Stomach (tissue), 9 donors: Measurements from ENCODE around the gene GTF2A1L. TPM values are rescaled to one million over a fixed set of nuclear protein-coding genes. Genes with fewer than 3 reads are reported as not detected.
"Not testable (repeated sequence)": the region's sequence is repeated elsewhere in the genome, so short reads cannot be mapped to it uniquely, and the experiment has no call there.

ENCODE experiments used
- DNase-seq, 2 donors: peaks; one replicate each; pipeline versions ENCODE4 v3.0.0 to v3.0.0-alpha.2; 2013 to 2019
- H3K27ac ChIP-seq, 5 donors: fragments of 200-600 bp in 4 of 5; sonication (generic) in 4 of 5; one replicate each; pipeline ENCODE4 v1.5.1; 2013 to 2019; ENCODE audit warnings: mild to moderate bottlenecking in 1 of 5, moderate library complexity in 1 of 5
- H3K27me3 ChIP-seq, 3 donors: fragments of 200-600 bp; sonication (generic); one replicate each; pipeline ENCODE4 v1.5.1; 2017 to 2019; ENCODE audit warnings: mixed run types in 1 of 3
- H3K36me3 ChIP-seq, 4 donors: fragments of 200-600 bp; sonication (generic); 1 replicate in 3 of 4; 2 replicates in 1 of 4; pipeline ENCODE4 v1.5.1; 2016 to 2019
- H3K4me1 ChIP-seq, 4 donors: fragments of 200-600 bp; sonication (generic); one replicate each; pipeline ENCODE4 v1.5.1; 2016 to 2019
- H3K4me3 ChIP-seq, 4 donors: fragments of 200-600 bp; sonication (generic) in 3 of 4; one replicate each; pipeline ENCODE4 v1.5.1; 2016 to 2019; ENCODE audit warnings: mild to moderate bottlenecking in 1 of 4
- H3K9me3 ChIP-seq, 4 donors: fragments of 200-600 bp; sonication (generic); one replicate each; pipeline ENCODE4 v1.5.1; 2016 to 2019
- CTCF ChIP-seq, 7 experiments: fragments of 450-650 bp in 4 of 7; fragments of 200-600 bp in 3 of 7; sonication (generic) in 3 of 7; IDR thresholded peaks; one replicate each; pipeline ENCODE4 v1.5.1; 2016 to 2019; ENCODE audit warnings: antibody characterized with exemption in 7 of 7, control low read depth in 2 of 7, mild to moderate bottlenecking in 1 of 7
- EP300 ChIP-seq: sonication (generic); formaldehyde crosslinking; IDR thresholded peaks from one replicate; pipeline ENCODE4 v1.6.1; 2017; ENCODE audit warnings: antibody characterized with exemption
- POLR2A ChIP-seq, 4 donors: fragments of 450-650 bp; IDR thresholded peaks; one replicate each; pipeline ENCODE4 v1.6.1; 2016; ENCODE audit warnings: antibody characterized with exemption in 4 of 4, control low read depth in 2 of 4, mild to moderate bottlenecking in 1 of 4, moderate library complexity in 1 of 4
- POLR2AphosphoS5 ChIP-seq, 3 donors: sonication (generic); formaldehyde crosslinking; IDR thresholded peaks; one replicate each; pipeline ENCODE4 v1.6.1; 2016; ENCODE audit warnings: antibody characterized with exemption in 3 of 3
- WGBS, 5 donors: extraction: QIAGEN DNeasy Blood & Tissue Kit in 3 of 5; methylation state at CpG; one replicate each; pipeline versions ENCODE4 v1.1.5 to v1.1.7; 2013 to 2018; 5-methylcytosine and 5-hydroxymethylcytosine counted together
- intact Hi-C: fragments of 100-400 bp; cut with DNase I; formaldehyde crosslinking; loops from one replicate; pipeline ENCODE4 v1.15.1; 2023; ENCODE audit warnings: low total_unique reads
- polyA plus RNA-seq, 3 donors: library from polyadenylated mRNA; stranded (reverse); fragments of 200-250 nt; gene quantifications; one replicate each; pipeline ENCODE4 v1.2.3, GENCODE V29; 2013
- total RNA-seq, 5 donors: library from RNA; depleted of rRNA; stranded (reverse); fragments of >200 nt; gene quantifications; one replicate each; pipeline versions ENCODE4 v1.1.0 to v1.2.3, GENCODE V29; 2014 to 2016
- donor health status: healthy with polysubstance abuse.
- donor health status: Bipolar disorder and iron deficiency.
- donor health status: healthy.

Gene GTF2A1L
- total and polyA plus RNA-seq, 8 donors, result 1.8 to 306 (median 5.7) TPM; not detected in 2

DNA sequence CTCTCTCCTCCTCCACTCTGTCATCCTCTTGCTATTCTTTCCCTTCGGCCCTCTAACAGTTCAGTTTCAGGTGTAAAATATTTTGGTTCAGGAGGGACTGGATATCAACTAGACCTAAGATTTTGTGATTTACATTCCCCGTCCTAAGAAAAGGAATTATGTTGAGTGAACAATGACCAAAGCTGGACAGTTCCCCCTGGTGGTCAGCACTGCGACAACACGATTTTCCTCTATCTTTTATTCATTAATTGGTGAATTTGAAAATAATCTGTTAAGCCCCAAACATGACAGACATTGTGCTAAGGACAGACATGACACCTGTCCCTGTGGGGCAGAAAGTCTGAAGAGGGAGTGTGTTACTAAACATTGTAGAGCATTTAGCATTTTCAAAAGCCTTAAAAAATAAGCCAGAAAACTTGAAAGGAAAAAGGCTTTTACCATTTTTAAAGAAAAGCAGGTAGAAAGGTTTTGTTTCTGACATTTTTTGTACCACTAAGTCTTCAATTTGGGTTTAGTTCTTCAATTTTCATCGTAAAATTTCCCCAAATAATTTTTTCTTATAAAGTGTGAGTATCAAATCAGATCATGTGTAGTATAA lies 28.4 kb upstream of the GTF2A1L start:
- Histone ChIP-seq H3K36me3 (peaks cover 0 to 14% (median 11%) of the 10 kb centered on the region in 4 donors), H3K27ac (no peak overlapping the region)
- DNase-seq, result peak in 1 of 2 donors; percentile 75

GRCh38 chr2:48590017-48590416 lies 27.6 kb upstream of the GTF2A1L start:
- no peak overlapping the region for H3K4me3 ChIP-seq
- TF ChIP-seq POLR2A (IDR thresholded peaks at IDR 0.05), result no peak
- no peak for TF ChIP-seq POLR2AphosphoS5 (IDR thresholded peaks at IDR 0.05)
- no peak for TF ChIP-seq EP300
- no peak for TF ChIP-seq CTCF (IDR thresholded peaks at IDR 0.05)
- no peak overlapping the region for H3K27ac ChIP-seq
- DNase-seq, result no peak
- WGBS, 5 donors, result 59 to 71% (median 59%) methylated on average over 1 of the region's 1 CpG
- peaks cover 0 to 18% (median 10%) of the 10 kb centered on the region in 4 donors for H3K36me3 ChIP-seq
- no peaks in the 10 kb centered on the region for H3K27me3 ChIP-seq
- intact Hi-C loops, result no loop called here
- no peaks in the 10 kb centered on the region for H3K9me3 ChIP-seq
- peaks cover 0 to 21% (median 5%) of the 10 kb centered on the region in 4 donors for H3K4me1 ChIP-seq

More for the DNA sequence above, 28.4 kb upstream of the GTF2A1L start:
- no peak overlapping the region for H3K4me3 ChIP-seq
- no peak for TF ChIP-seq POLR2A (IDR thresholded peaks at IDR 0.05)
- no peak for TF ChIP-seq EP300
- TF ChIP-seq CTCF (IDR thresholded peaks at IDR 0.05), result peak in 5 of 7 experiments; percentile 6 to 56 (median 49)
- no peak for TF ChIP-seq POLR2AphosphoS5 (IDR thresholded peaks at IDR 0.05)
- intact Hi-C loops, result no loop called here
- WGBS, 5 donors, result 24 to 40% (median 26%) methylated on average over 5 of the region's 5 CpGs
- no peaks in the 10 kb centered on the region for H3K27me3 ChIP-seq
- no peaks in the 10 kb centered on the region for H3K9me3 ChIP-seq
- H3K4me1 ChIP-seq, result peaks cover 0 to 23% (median 5%) of the 10 kb centered on the region in 4 donors

DNA sequence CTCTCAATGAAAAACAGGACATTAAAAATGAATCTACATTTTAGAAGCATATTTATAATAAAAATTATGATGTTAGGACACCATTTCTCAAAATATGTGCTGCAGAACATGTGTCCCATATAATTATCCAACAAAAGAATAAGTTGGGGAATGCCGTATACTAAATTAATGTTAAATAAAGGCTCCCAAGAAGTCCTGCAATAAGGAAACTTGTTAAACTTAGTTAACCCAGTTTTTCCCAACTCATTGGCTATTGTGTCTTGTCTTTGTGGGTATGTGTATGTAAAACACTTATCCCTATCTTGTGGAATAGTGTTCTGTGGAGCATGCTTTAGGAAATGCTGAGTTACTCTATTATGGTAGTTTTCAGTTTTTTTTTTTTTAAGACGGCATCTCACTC lies 25.6 kb upstream of the GTF2A1L start:
- 87 to 99% (median 91%) methylated on average over 2 of the region's 2 CpGs for WGBS, 5 donors
- no peak for TF ChIP-seq EP300
- no peak for TF ChIP-seq POLR2A (IDR thresholded peaks at IDR 0.05)
- TF ChIP-seq POLR2AphosphoS5 (IDR thresholded peaks at IDR 0.05), result no peak
- no peak for TF ChIP-seq CTCF (IDR thresholded peaks at IDR 0.05)
- H3K9me3 ChIP-seq, result no peaks in the 10 kb centered on the region
- peaks cover 0 to 30% (median 16%) of the 10 kb centered on the region in 4 donors for H3K36me3 ChIP-seq
- no peak for DNase-seq
- H3K4me1 ChIP-seq, result peaks cover 0 to 11% (median 5%) of the 10 kb centered on the region in 4 donors
- no peaks in the 10 kb centered on the region for H3K27me3 ChIP-seq
- no peak overlapping the region for H3K4me3 ChIP-seq
- intact Hi-C loops, result no loop called here
- no peak overlapping the region for H3K27ac ChIP-seq

DNA sequence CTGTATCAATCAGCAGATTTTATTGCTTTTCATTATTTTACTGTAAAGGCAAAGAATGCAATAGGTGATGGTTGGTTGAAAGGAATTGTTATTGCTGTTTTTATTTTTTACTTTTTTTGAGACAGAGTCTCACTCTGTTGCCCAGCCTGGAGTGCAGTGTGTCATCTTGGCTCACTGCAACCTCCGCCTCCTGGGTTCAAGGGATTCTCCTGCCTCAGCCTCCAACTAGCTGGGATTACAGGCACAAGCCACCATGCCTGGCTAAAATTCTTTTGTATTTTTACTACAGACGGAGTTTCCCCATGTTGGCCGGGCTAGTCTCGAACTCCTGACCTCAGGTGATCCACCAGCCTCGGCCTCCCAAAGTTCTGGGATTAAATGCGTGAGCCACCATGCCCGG lies 20.9 kb upstream of the GTF2A1L start:
- intact Hi-C loops, H3K27me3 ChIP-seq, H3K27ac ChIP-seq, DNase-seq, H3K9me3 ChIP-seq, H3K4me3 ChIP-seq: not testable (repeated sequence)
- WGBS, 5 donors, result 94 to 97% (median 96%) methylated on average over 7 of the region's 7 CpGs
- peaks cover 0 to 41% (median 26%) of the 10 kb centered on the region in 4 donors for H3K36me3 ChIP-seq
- H3K4me1 ChIP-seq, result peaks cover 0 to 10% (median 5%) of the 10 kb centered on the region in 4 donors

GRCh38 chr2:48597492-48597891 lies 20.2 kb upstream of the GTF2A1L start:
- H3K27ac ChIP-seq, result no peak overlapping the region
- DNase-seq, result no peak

More at GRCh38 chr2:48597492-48597891, 20.2 kb upstream of the GTF2A1L start:
- Histone ChIP-seq H3K9me3 (no peaks in the 10 kb centered on the region), H3K27me3 (no peaks in the 10 kb centered on the region), H3K4me1 (peaks cover 0 to 10% (median 5%) of the 10 kb centered on the region in 4 donors), H3K4me3 (no peak overlapping the region), H3K36me3 (peaks cover 0 to 41% (median 26%) of the 10 kb centered on the region in 4 donors)
- TF ChIP-seq EP300 (no peak), POLR2A (IDR thresholded peaks at IDR 0.05) (no peak), CTCF (IDR thresholded peaks at IDR 0.05) (no peak), POLR2AphosphoS5 (IDR thresholded peaks at IDR 0.05) (no peak)
- WGBS, 5 donors, result 64 to 96% (median 71%) methylated on average over 2 of the region's 2 CpGs
- intact Hi-C loops, result no loop called here
